Tibial artery (tissue), 4 donors: ENCODE data around the gene AGAP3.
A peak's percentile ranks its signal among the peaks of the same experiment; 100 is the strongest.

Experiments
- DNase-seq, 2 donors: peaks; one replicate each; pipeline ENCODE4 v3.0.0-alpha.2; 2019
- H3K27ac ChIP-seq, 2 donors: fragments of 200-600 bp; sonication (generic) in 1 of 2; 1 replicate in 1 of 2; 2 replicates in 1 of 2; pipeline ENCODE4 v1.5.1; 2018 to 2019; ENCODE audit warnings: mild to moderate bottlenecking in 1 of 2
- H3K27me3 ChIP-seq, 2 donors: fragments of 200-600 bp; sonication (generic) in 1 of 2; one replicate each; pipeline versions ENCODE4 v1.5.1 to v1.6.0; 2016 to 2019
- H3K36me3 ChIP-seq, 3 donors: fragments of 200-600 bp; sonication (generic) in 2 of 3; one replicate each; pipeline ENCODE4 v1.5.1; 2016 to 2019; ENCODE audit warnings: mild to moderate bottlenecking in 2 of 3
- H3K4me1 ChIP-seq, 4 donors: fragments of 200-600 bp; sonication (generic) in 2 of 4; 1 replicate in 3 of 4; 2 replicates in 1 of 4; pipeline ENCODE4 v1.5.1; 2016 to 2019
- H3K4me3 ChIP-seq, 2 donors: fragments of 200-600 bp; sonication (generic) in 1 of 2; 1 replicate in 1 of 2; 2 replicates in 1 of 2; pipeline ENCODE4 v1.5.1; 2018 to 2019; ENCODE audit warnings: mild to moderate bottlenecking in 2 of 2
- H3K9me3 ChIP-seq, 3 donors: fragments of 200-600 bp; sonication (generic) in 1 of 3; one replicate each; pipeline ENCODE4 v1.5.1; 2016 to 2019
- CTCF ChIP-seq, 2 experiments: fragments of 200-600 bp in 1 of 2; fragments of 450-650 bp in 1 of 2; IDR thresholded peaks; one replicate each; pipeline ENCODE4 v1.5.1; 2017 to 2019; ENCODE audit warnings: antibody characterized with exemption in 2 of 2, mild to moderate bottlenecking in 1 of 2, moderate library complexity in 1 of 2
- intact Hi-C: fragments of 100-400 bp; cut with DNase I; formaldehyde crosslinking; loops from one replicate; pipeline ENCODE4 v1.15.0; 2023; ENCODE audit warnings: low total_unique reads

Gene AGAP3

DNA sequence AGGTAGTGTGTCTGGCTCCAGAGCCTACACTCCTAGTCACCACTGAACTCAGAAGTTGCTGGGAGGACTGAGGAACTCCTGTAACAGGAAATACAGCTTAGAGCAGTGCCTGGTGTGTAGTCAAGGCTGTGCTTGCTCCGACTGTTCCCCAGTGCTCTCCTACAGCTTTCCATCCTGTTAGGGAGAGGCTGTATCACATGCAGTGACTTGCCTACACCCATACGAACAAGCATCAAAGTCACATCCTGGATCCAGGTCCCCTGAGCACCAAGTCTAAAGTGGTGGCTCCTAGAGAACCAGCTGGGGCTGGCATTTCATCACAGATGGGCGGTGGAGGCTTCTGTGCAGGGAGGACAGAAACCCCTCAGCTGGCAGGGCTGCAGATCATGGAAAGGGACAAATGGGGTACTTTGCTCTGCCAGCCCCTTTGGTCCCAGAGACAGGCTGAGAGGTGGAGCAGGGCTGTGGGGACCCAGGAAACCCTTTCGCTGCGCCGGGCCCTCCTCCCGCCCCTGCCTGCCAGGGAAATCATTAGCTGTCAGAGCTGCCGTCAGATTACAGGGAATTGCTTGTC lies 93.1 kb downstream of the AGAP3 start:
- H3K4me1 ChIP-seq = no peaks in the 10 kb centered on the region
- H3K36me3 ChIP-seq = no peaks in the 10 kb centered on the region
- no peak for DNase-seq
- H3K9me3 ChIP-seq = no peaks in the 10 kb centered on the region
- TF ChIP-seq CTCF (IDR thresholded peaks at IDR 0.05) = no peak
- intact Hi-C loops = no loop called here
- H3K27me3 ChIP-seq = peaks cover 0 to 64% of the 10 kb centered on the region in 2 donors
- no peak overlapping the region for H3K27ac ChIP-seq
- no peak overlapping the region for H3K4me3 ChIP-seq

DNA sequence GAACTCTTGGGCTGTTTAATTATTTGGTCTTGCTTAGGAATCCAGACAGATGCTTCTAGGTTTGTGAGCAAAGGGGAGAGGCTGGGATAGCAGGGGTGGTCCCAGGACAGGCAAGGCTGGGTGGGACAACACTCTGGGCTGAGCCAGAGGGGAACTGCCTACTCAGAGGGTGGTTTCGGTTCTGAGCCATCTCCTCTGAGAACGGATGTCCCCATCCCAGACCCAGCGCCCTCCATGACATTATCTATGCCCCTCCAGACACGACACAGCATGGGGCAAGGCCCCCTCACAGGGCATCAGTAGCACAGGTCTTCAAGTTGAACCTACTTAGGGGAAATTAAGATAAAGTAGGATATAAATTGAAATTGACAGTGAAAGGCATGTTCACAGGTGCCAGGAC lies 93.7 kb downstream of the AGAP3 start:
- H3K27ac ChIP-seq = no peak overlapping the region
- H3K4me3 ChIP-seq = no peak overlapping the region
- intact Hi-C loops = no loop called here
- no peaks in the 10 kb centered on the region for H3K36me3 ChIP-seq
- H3K9me3 ChIP-seq = no peaks in the 10 kb centered on the region
- TF ChIP-seq CTCF (IDR thresholded peaks at IDR 0.05) = no peak
- peaks cover 0 to 58% of the 10 kb centered on the region in 2 donors for H3K27me3 ChIP-seq
- no peak for DNase-seq
- H3K4me1 ChIP-seq = no peaks in the 10 kb centered on the region

- no peak overlapping the region for H3K27ac ChIP-seq
- no peak for TF ChIP-seq CTCF (IDR thresholded peaks at IDR 0.05)
- intact Hi-C loops = no loop called here
- peaks cover 0 to 49% of the 10 kb centered on the region in 2 donors for H3K27me3 ChIP-seq
- DNase-seq = peak in 1 of 2 donors; percentile 58
- H3K9me3 ChIP-seq = no peaks in the 10 kb centered on the region
- no peaks in the 10 kb centered on the region for H3K4me1 ChIP-seq
- H3K4me3 ChIP-seq = no peak overlapping the region
- no peaks in the 10 kb centered on the region for H3K36me3 ChIP-seq
These were observed 94.7 kb downstream of the AGAP3 start for GRCh38 chr7:151181011-151181431.

GRCh38 chr7:151185762-151186639 lies 99.7 kb downstream of the AGAP3 start:
- no peaks in the 10 kb centered on the region for H3K4me1 ChIP-seq
- intact Hi-C loops = no loop called here
- peak in 1 of 2 donors; percentile 12 for DNase-seq
- H3K9me3 ChIP-seq = no peaks in the 10 kb centered on the region
- H3K27ac ChIP-seq = no peak overlapping the region
- no peak for TF ChIP-seq CTCF (IDR thresholded peaks at IDR 0.05)
- H3K4me3 ChIP-seq = no peak overlapping the region
- H3K36me3 ChIP-seq = no peaks in the 10 kb centered on the region
- peaks cover 0 to 31% of the 10 kb centered on the region in 2 donors for H3K27me3 ChIP-seq

GRCh38 chr7:151186640-151187408 lies 100.5 kb downstream of the AGAP3 start, which contains the start of gene ASB10:
Gene ASB10, minus strand, starts transcription at chr7:151187250. Its CDS starts 120 bp downstream, at chr7:151187130.
- Histone ChIP-seq H3K27ac (no peak within 1 kb of the TSS), H3K4me1 (no peaks in the 10 kb centered on the region), H3K36me3 (no peaks in the 10 kb centered on the region), H3K9me3 (no peaks in the 10 kb centered on the region), H3K27me3 (peaks cover 0 to 32% of the 10 kb centered on the region in 2 donors), H3K4me3 (no peak within 1 kb of the TSS)
- no peak for TF ChIP-seq CTCF (IDR thresholded peaks at IDR 0.05)
- no peak for DNase-seq
- intact Hi-C loops = no loop called here
